HG03025 (cell line): ENCODE results near the gene ATXN1.
"Not testable (repeated sequence)": the region's sequence is repeated elsewhere in the genome, so short reads cannot be mapped to it uniquely, and the experiment has no call there.

ENCODE experiments used
- ATAC-seq: cut with Tn5 transposase; IDR thresholded peaks from one replicate; pipeline ENCODE4 v1.9.1; 2021; ENCODE audit warnings: mild to moderate bottlenecking, moderate library complexity; ENCODE audit not compliant: unreplicated experiment, low FRiP score

ATXN1 gene

DNA sequence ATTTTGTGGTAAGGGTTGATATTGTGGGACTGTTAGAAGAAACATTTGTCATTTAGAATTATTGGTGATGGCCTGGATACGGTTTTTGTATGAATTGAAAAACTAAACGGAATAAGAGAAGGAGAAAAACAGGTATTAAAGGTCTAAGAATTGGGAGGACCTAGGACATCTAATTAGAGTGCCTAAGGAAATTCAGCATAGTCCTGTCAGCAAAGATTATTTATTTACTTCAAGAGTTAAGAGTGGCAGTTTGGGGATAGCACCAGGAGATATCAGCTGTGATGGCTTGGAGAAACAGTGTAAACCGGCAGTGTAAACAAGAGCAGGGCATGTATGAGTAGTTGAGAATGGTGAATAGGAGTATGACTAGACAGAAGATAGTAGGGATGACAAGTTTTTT, 501.7 kb downstream of the ATXN1 start:
- not testable (repeated sequence) for ATAC-seq

- ATAC-seq, result no peak
These were observed 502.6 kb downstream of the ATXN1 start for GRCh38 chr6:16258709-16259075.

DNA sequence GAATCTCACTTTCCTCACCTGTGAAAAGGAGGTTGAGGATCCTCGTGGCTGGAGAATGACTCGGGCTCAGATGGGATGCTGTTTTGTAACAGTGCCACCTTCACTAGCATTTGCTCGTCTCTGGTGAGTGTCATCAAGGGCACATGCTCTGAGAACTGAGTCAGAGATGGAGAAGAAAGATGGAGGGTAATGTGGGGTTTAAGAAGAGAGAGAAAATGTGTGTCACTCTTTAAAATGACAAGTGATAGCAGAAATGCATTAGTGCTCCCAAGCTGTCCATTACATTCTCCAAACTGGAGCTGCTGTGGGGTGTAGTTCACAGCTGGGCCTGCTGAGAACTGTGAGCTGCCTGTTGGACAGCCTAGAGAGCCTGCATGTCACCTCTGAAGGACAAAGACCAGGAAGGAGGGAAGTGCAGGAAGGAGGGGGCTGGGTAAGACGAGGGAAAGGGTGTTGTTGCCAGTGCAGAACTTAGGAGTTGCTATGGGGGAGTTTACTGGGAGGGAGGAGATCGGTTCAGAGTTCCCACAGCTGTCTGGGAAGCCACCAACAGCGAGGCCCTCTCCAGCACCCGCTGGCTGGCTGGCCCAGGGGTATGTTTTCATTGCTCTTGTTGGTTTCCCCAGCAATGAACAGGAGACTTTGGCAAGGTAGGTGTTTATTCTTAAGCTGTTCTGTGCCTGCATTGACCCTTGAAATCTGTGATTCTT, 503.1 kb downstream of the ATXN1 start:
- ATAC-seq, result no peak

GRCh38 chr6:16256781-16257180, 504.5 kb downstream of the ATXN1 start:
- ATAC-seq, result no peak

DNA sequence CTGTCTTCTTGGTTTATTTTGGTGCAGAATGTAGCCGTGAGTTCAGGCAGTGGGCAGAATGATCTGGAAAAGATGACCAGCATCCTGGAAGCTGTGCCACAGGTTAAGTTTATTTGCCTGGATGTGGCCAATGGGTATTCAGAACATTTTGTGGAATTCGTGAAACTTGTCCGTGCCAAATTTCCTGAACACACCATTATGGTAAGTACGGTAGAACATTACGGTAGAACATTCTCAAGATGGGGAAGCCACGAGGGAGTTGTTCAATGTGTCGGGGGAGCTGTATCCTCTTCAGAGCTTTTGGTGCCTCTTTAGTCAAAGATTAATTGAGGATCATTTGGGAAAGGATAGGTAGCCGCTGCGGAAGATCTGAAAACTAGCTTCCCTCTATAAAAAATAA, 506.7 kb downstream of the ATXN1 start:
- ATAC-seq, result no peak

DNA sequence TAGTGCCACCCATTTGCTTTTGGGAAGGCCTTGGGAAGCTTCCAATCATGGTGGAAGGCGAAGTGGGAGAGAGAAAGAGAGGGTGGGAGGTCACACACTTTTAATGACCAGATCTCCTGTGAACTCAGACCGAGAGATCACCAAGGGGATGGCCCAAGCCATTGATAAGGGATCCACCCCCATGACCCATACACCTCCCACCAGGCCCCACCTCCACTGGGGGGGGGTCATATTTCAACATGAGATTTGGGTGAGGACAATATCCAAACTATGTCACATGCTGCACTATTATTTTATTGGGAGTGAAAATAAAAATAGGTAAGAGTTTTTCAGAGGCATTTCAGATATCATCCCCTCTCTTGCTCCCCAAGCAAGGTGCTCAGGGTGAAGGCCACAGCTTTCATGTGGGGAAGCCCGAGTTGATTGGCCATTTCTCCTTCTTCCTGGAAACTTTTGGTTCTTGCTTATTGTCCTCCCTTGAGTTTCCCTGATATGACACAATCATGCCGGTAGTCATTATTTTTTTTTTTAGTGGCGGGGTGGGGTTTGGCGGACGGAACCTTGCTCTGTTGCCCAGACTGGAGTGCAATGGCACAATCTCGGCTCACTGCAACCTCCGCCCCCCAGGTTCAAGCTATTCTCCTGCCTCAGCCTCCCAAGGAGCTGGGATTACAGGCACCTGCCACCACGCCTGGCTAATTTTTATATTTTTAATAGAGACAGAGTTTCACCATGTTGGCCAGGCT, 507.7 kb downstream of the ATXN1 start:
- ATAC-seq, result no peak

GRCh38 chr6:16252686-16253299, 508.5 kb downstream of the ATXN1 start:
- no peak for ATAC-seq

GRCh38 chr6:16251706-16252105, 509.6 kb downstream of the ATXN1 start:
- no peak for ATAC-seq

DNA sequence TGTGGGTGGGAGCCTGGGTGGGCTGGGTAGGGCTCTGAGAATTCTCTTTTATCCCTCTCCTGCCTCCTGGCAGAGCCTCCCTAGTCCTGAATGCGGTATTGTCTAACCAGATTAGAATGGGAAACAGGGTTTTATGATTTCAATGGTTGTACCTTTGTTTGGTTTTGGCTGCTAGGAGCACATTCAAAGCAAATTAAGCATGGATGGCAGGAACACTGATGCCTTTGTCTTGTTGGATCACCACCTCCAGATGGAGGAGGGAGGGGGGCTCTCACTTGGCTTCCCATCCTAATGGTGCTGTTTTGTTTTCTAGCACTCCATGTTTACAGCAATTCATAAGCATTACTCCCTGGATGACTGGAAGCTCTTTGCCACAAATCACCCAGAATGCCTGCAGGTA, 511.3 kb downstream of the ATXN1 start:
- no peak for ATAC-seq
